HG03175 (cell line): Measurements from ENCODE around the gene ODC1.

ENCODE experiments used
- ATAC-seq: cut with Tn5 transposase; IDR thresholded peaks from one replicate; pipeline ENCODE4 v1.9.1; 2021; ENCODE audit warnings: mild to moderate bottlenecking, moderate library complexity; ENCODE audit not compliant: unreplicated experiment

The ODC1 gene

DNA sequence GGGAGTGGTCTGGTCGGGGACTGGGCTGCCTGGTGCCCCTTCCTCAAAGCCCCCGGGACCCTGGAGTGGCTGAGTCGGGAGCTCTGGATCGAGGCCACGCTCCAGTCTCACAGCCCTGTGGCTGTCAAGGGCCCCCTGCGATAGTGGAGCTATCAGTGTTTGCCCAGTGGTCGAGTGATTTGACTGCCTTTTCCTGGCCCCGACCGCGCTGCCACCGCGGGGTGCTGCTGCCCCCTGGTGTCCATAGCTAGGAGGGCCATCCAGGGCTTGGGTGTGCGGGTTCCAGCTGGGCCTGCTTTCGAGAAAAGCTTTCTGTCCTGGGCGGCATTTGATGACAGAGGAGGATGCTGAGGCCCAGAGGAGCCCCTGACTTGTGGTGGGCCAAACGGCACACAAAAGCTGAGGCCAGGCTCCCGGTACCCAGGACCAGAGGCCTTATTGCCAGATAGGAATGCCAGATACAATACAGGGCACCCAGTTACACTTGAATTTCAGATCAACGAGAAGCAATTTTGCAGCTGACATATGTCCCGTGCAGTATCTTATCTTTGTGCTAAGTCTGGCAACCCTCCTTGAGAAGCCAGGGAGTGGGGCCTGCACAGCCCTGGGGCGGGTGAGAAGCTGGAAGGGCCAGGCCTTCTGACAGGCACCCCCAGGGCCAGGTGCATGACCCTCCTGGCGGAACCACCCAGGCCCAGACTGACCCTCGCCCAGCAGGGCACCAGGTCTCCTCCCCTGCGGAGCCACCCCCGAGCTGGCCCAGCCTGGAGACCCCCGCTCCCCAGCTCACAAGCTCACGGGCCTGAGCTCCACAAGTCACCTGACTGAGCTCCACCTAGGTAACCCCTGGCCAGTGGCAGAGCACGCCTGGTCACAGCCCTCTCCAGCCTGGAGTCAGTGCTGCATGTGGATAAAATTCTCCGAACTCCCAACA lies 13.0 kb downstream of the ODC1 start:
- ATAC-seq, result peak; percentile 64

DNA sequence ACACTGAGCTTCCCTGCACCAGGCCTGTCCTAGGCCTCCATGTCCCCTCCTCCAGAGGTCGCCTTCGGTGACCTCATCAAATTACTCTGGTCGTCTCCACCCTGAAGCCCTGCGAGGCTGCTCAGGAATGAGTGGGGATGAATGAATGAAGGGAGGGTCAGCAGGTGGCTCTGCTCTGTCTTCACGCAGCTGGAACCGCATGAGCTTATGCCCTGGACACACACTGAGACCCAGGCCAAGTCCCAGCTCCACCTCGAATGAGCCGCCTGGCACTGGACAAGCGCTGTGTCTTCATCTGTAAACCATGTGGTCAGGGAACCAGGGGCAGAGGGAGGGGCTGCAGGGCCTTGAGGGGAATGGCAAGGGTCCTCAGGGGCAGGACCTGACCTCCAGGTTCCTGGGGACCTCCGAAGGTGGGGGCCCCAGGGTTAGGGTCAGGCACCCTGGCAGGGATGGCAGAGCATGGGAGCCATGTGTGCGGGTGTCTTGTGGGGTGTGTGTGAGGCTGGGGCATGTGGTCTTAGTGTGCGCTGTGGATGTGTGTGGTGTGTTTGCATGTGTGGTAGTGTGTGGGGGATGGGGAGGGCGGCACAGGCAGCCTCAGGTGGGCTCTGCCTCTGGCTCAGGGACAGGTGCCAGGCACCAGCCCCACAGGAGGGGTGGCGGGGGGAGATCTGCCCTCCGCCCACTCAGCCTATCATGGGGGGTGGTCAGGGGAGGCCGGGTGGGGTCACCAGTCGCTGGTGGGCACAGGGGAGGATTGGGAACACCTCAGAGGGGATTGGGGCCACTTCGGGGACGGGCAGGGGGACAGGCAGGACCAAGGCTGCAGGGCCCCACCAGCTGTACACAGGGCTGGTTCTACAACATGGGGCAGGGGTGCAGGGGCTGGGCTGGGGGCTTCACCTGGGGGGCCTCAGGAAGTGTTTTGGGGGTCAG lies 13.9 kb downstream of the ODC1 start:
- no peak for ATAC-seq

DNA sequence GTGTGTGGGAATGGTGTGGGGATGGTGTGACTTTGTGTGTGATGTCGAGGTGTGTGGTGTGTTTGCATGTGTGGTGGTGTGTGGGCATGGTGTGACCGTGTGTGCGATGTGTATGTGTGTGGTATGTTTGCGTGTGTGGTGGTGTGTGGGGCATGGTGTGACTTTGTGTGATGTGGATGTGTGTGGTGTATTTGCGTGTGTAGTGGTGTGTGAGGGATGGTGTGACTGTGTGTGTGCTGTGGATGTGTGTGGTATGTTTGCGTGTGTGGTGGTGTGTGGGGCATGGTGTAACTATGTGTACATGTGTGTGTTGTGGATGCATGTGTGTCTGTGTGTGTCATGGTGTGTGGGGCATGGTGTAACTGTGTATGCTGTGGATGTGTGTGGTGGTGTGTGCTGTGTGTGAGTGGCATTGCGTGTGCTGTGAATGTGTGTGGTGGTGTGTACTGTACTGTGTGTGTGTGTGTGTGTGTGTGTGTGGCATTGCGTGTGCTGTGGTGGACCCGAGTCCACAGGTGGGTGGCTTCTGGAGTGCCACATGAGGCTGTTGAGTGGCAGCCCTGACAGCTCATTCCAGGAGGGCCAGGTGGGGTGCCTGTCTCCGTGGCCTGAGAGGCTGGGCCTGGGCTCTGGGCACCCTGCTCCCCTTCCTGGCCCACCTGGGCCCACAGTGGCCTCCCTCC lies 14.7 kb downstream of the ODC1 start:
- ATAC-seq, result no peak

DNA sequence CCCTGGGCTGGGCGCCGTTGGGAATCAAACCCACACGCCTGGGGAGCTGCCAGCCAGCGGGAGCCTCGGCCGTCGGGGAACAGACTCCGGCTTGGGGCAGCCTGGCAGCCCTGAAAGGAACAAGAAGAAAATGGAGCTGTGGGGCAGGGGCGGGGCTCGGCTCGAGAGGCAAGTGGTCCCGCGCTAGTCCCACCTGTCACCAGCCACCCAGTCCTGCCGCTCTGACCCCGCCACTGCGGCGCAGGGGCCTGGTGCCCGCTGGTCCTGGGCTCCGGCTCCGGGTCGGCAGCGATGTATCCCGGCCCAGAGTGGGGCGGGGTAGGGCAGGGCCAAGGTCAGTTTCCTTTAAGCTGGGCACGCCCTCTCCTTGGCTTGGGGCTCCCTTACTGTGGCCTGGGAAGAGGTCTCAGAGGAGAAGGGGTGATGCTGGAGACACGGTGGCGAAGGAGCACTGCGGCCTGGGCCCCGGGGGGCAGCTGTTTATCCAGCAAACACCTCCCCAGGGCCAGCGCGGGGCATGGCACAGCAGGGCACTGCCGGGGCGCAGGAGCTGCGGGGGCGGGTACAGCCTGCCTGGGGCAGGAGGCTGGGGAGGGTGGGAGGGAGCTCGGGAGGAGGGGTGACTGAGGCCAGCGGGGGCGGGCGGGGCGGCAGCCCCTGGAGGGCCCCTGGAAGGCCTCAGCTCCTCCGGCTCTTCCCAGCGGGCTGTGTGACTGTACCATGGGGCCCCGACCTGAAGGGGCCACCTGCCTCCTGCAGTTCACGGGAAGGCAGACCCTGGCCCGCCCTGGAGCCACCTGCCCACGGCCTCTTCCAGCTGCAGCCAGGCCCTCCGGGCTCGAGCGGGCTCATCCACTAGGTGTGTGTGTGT lies 15.6 kb downstream of the ODC1 start:
- ATAC-seq, result no peak

DNA sequence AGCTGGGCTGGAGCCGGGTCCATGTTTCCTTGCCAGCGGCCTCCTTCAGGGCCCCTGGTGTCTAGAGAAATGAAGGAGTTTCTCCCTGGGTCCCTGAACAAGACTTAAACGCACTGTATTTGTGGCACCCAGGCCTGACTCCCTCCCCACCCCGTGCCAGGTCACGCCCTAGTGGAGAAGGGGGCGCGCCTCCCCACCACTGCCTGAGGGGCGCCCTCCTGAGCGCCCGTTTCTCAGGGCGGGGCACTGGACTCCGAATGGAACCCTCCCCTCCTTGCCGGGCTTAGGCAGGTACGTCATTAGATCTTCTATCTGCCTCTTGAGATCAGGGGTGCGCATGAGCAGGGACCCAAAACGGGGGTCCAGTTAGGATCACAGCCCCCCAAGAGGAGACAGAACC lies 16.3 kb downstream of the ODC1 start:
- ATAC-seq, result no peak

DNA sequence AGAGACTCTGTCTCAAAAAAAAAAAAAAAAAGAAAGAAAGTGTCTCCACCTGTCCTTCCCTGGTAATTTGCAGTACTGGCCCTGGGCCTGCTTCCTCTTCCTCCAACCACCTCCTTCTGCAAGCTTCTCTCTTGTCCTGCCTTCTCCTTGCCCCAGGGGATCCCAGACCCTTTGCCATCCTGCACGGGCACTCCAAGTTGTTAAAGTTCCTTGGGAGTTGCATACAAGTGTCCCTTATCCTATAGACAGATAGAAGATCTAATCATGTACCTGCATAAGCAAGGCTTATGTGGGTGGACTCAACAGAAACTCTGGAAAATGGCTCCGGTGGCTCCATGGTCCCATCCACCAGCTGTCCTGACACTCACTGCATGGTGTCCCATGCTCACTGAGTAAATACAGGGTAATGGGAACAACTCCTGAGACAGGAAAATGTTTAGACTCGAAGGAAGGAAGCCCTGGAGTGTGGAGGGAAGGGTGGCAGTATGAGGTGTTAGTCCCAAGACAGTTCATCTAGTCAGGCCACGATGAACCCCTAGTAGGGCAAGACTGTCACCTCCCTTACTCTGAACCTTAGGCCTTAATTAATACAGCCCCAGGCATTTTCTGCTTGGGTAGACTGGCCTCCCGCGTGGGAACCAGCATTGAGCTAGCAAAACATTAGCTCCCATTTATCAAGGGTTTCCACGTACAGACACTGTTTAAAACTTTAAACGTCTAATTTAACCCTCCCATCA lies 17.1 kb downstream of the ODC1 start:
- ATAC-seq, result no peak

DNA sequence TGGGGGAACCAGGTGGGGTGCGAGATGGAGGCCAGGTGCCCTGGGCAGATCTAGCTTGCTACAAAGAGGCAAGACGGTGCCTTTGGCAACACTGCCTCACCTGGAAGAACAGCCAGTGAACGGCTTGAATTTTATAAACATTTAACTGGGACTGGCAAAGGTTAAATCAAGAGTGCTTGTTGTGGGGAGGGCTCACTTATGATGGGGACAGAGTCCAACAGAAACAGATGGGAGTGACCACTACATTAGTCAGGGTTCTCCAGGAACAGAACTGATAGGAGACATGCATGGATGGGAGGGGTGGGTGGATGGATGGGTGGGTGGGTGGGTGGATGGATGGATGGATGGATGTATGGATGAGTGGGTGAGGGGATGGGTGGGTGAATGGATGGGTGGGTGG lies 19.2 kb downstream of the ODC1 start:
- ATAC-seq, result no peak

DNA sequence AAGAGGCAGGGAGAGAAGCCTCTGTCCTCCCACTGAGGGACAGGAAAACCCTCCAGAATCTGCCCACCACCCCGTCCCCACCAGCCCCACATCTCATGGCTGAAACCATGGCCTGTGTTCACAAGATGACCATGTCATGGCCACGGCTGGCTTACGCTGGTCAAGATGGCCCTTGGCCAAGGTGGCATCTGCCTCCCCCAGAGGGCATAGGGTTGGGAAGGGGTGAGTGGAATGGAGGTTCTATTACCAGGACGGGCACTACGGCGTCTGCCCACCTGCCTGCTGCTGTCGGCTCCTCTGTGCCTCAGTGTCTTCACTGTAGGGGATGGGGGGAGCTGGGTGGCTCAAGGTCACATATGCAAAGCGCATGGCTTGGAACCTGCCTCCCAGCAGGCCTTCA lies 19.8 kb downstream of the ODC1 start:
- no peak for ATAC-seq

DNA sequence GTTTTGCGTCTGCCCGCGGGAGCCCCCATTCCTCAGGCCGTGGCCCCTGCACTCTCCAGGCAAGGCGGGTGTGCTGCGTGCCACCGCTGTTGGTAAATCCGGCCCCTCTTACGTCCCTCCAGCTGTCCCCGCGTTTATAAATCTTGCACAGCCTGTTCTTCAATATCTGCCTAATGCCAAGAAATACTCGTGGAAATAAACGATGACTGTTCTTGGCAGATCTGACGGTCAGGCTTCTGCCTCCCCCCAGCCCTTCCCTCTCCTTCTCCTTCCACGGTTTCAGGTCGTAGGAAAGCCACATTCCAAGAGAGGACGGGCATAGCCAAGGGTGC lies 20.5 kb downstream of the ODC1 start:
- no peak for ATAC-seq

DNA sequence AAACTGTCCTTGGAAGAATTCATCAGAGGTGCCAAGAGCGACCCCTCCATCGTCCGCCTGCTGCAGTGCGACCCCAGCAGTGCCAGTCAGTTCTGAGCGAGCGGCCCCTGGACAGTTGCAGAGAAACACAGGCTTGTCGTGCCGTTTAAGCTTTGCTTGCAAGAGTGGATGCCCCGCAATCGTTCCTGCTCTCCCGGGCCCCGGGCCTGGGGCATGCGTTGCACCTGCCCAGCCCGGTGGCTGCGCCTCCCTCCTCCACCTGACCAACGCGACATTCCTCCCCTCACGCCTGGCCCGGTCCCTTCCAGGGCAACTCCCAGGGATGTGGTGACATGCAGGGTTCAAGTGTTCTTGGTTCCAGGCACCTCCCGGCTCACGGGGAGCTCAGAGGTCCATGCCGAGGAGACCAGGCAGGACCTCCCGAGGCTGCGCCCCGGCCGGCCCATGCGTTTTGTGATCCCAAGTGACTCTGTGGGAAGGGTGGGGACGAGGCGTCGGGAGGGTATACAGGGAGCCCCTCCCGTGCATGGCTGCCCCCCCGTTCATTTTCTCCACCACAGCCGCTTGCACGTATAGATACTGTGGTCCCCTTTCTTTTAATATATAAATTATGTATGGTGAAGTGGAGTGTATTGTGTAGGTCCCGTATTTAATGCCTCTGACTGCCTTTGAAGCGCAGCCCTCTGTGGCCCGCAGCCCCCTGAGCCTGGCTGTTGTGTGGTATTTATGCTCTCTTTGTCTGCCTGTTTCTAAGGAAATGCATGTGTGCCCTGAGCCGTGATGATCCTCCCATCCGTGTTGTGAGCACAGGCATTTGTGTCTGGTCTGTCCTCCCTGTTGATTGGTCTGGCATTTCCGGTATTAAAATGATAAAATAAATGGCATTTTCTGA lies 21.2 kb downstream of the ODC1 start:
- ATAC-seq, result no peak

DNA sequence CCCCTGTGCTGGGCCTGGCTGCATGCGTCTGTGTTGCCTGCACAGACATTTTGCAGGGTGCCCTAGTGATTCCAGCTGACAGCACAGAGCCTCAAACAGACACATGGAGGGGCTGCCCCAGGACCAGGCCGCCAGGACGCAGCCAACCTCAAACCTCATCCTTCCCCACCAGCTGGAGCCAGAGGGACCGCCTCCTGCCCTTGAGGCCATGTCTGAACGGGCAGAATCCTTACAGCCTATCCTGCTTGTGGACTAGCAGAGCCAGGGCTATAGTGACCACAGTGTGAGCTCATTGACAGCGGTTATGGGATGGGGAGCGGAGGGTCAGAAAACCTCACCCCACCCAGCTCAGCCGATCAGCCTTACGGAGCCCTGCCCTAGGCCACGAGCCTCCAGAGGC lies 22.4 kb downstream of the ODC1 start:
- ATAC-seq, result no peak

DNA sequence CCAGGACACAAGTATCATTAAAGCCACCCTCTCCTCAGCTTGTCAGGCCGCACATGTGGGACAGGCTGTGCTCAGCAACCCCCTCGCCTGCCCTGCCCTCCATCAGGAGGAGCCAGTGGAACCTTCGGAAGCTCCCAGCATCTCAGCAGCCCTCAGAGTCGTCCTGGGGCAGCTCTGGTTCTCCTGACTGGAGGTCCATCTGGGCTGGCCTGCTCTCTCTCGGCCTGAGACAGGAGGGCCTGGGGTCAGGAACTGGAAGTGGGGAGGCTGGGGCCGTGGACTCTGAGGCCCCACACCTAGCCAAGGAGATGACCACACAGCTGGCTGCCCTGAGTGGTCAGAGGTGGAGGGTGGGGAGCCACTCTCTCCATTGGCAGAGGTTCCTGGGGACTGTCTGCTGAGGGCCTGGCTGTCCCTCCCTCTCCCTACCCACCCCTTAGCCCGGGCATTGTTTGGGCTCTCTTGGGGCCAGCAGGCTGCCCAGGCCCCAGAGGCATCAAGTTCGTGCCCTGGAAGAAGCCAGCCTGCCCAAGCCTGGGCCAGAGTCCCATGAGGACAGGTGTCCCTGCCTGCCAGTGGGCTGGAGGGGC lies 23.1 kb downstream of the ODC1 start:
- no peak for ATAC-seq

DNA sequence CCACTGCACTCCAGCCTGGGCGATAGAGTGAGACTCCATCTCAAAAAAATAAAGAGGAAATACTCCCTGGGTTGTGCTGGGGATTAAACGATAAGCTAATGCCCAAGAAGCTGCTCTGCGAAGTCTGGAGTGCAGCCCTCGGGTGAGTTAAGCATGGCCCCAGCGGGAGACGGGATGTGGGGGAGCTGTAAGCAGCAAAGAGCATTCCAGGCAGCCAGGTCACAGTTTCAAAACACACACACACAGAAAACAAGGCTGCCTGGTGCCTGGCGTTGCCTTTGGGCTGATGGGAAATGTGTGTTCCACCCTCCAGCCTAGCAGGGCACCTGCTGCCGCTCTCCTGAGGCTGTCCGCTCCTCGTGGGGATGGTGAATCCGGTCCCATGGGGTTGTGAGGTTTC lies 24.1 kb downstream of the ODC1 start:
- no peak for ATAC-seq

DNA sequence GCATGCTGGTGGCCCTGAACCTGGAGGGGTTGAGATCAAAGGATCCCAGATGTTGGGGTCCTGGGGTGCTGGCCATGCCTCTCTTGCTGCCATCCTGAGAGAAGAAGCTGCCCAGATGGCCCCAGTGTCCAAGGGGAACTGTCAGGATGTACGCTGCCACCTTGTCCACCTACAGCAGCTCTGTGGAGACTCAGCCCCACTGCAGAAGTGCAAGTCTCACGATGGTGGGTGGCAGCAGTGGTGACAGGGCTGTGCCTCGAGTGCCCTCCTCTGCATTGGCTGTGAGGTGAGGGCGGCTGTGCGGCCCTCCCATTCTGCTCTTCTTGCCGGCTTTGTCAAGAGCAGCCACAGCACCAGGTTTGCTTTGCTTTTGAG lies 24.7 kb downstream of the ODC1 start:
- ATAC-seq, result no peak

DNA sequence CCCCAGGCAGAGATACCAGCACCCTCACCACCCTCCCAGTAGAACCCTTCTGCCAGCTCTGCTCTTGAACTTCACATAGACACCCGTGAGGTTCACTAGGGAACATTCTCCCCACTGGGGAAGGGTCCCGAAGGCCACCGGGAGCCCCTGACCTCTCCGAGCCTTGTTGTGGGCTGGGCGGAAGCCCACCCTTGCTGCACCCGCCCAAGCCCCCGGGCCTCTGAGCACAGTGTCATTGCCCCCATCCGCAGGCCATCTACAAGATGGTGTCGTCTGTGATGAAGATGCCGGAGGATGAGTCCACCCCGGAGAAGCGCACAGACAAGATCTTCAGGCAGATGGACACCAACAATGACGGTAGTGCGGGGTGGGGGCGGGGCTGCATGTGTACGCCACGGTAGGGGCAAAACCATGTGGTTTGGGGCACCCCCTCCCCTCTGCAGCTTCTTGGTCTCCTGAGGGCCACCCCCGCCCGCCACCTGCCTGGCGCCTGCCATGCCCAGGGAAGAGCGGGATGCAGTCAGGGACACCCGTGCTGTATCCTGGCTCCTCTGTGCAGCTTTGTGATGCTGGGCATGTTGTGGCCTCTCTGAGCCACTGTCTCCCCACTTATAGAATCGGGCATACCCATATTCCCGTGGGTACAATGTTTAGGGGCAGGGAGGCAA lies 25.3 kb downstream of the ODC1 start:
- ATAC-seq, result no peak

DNA sequence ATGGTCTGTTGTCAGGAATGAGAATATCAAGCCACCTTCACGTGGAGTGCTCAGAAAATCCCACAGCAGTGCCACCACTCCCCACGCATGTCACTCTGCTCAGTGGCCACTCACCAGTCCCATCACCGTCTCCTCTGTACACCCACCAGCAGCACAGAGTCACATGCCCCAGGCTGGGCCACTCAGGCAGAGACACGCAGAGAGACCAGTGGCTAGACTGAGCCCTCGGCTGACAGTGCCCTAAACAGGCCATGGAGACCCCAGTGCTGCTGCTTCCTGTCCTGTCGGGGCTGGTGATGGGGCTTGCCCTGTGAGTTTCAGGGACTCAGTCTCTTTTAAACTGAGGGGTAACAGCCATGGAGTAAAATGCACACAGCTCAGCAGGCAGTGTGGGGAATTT lies 25.9 kb downstream of the ODC1 start:
- ATAC-seq, result no peak

DNA sequence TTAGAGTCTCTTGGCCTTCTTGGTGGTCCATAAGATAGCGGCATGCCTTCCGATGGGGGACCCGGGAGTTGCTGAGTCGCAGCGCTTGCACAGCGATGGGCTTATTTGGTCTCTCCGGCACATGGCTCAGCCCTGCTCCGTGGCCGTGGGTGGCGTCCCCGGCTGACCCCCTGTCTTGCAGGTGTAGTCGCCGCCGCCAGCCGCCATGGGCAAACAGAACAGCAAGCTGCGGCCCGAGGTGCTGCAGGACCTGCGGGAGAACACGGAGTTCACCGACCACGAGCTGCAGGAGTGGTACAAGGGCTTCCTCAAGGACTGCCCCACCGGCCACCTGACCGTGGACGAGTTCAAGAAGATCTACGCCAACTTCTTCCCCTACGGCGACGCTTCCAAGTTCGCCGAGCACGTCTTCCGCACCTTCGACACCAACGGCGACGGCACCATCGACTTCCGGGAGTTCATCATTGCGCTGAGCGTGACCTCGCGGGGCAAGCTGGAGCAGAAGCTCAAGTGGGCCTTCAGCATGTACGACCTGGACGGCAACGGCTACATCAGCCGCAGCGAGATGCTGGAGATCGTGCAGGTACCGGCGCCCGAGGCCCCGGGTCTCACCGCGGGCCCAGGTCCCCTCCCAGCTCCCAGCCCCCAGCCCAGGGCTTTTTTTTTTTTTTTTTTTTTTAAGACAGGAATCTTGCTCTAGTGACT lies 28.4 kb downstream of the ODC1 start:
- no peak for ATAC-seq
